ENCODE measurements around the gene IZUMO1.

IZUMO1 gene

DNA sequence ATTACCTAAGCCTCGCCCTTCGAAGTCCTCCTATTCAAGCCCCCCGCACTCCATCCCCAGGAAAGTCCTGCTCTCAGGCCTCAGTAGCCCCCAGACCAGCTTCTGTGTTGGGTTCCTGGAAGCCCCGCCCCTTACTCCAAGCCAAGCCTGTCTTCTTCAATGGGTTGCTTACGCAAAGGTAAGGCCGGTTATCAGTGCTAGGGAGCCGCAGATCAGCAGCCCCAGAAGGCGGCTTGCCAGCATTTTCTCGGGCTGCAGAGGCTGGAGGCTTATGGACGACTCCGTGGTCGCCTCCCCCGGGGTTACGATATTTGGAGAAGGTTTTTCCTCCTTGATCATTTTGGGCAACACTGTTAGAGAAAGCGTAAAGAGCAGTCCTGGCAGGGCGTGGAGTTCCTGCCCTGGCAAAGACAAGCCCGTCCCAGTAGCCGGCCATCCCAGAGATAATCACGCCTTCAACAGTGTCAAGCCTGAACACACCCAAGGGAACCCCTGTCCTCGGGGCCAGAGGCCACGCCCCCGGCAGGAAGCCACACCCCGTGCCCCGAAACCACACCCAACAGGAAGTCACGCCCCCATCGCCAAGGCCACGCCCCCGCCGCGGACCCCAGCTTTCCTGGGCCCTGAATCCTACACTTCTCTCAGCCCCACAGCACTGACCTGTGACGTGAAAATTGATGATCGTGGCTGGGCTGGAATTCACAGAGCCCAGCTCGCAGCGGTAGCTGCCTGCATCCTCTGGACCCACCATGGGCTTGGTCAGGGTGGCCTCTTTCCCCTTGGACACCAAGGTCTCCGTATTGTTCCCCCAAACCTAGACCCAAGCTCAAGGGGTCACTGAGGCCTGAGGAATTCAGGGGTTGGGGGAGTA lies 5.3 kb downstream of the IZUMO1 start:
- no peak for DNase-seq
- Histone ChIP-seq H3K27ac (no peak overlapping the region), H3K4me1 (peaks cover 0 to 25% (median 14%) of the 10 kb centered on the region in 4 donors), H3K27me3 (peaks cover 0 to 11% of the 10 kb centered on the region in 2 donors), H3K9me3 (no peaks in the 10 kb centered on the region), H3K36me3 (no peaks in the 10 kb centered on the region), H3K4me3 (peak overlapping the region in 1 of 2 donors; percentile 8)
- intact Hi-C loops (cut with DNase I; ENCODE audit: low total_unique reads) = loop anchor here (5.0 kb wide), 1 partner anchor 64 kb away; no protein-coding TSS in a partner anchor
- TF ChIP-seq, protein P1, sequence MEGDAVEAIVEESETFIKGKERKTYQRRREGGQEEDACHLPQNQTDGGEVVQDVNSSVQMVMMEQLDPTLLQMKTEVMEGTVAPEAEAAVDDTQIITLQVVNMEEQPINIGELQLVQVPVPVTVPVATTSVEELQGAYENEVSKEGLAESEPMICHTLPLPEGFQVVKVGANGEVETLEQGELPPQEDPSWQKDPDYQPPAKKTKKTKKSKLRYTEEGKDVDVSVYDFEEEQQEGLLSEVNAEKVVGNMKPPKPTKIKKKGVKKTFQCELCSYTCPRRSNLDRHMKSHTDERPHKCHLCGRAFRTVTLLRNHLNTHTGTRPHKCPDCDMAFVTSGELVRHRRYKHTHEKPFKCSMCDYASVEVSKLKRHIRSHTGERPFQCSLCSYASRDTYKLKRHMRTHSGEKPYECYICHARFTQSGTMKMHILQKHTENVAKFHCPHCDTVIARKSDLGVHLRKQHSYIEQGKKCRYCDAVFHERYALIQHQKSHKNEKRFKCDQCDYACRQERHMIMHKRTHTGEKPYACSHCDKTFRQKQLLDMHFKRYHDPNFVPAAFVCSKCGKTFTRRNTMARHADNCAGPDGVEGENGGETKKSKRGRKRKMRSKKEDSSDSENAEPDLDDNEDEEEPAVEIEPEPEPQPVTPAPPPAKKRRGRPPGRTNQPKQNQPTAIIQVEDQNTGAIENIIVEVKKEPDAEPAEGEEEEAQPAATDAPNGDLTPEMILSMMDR (IDR thresholded peaks at IDR 0.05) = no peak

DNA sequence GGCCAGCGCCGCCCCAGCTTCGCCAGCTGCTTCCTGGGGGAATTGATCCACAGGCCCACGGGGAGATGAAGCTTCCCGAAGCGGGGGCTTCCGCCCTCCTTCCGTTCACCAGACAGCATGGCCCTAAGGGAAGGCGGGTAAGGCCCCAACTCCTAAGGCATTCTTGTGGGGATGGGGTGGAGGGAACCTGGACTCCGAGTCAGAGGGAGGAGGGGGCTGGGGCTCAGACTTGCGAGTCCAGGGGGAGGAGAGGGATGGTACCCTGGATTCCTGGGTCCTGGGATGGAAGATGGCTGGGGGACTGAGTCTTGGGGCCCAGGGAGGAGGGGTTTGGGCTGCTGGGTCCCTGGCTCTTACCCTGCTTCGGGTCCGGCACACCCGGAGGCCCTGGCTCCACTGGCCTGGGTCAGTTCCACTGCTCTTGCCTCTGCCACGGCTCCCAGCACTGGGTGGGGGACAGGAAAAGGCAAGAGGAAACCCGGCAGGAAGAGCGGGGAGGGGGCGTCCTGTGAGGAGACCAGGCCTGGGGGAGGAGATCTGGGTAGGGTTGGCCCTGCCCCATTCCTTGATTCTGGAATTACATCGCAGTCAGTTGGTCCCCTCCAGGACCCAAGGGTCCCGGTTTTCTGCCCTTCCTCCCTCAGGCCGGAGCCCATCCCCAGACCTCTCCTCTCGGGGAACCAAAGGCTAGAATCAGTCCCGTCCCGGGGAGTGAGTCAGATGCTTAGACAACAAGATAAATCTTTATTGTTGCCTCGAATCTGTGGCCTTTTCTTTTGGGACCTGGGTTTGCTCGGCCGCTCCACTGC lies 6.3 kb downstream of the IZUMO1 start, which contains the start of gene RASIP1:
RASIP1 (minus strand) TSS at position 447 of the 809 bp plus-strand sequence; CDS start at position 119, 328 bp downstream.
- Histone ChIP-seq H3K4me1 (peaks cover 0 to 25% (median 14%) of the 10 kb centered on the region in 4 donors), H3K4me3 (peak within 1 kb of the TSS; percentile 50 to 66), H3K27ac (peak within 1 kb of the TSS; percentile 34 to 42), H3K9me3 (no peaks in the 10 kb centered on the region), H3K27me3 (peaks cover 0 to 7% of the 10 kb centered on the region in 2 donors), H3K36me3 (no peaks in the 10 kb centered on the region)
- no peak for DNase-seq
- intact Hi-C loops (cut with DNase I; ENCODE audit: low total_unique reads) = loop anchor here (5.0 kb wide), 1 partner anchor 63 kb away; no protein-coding TSS in a partner anchor
- TF ChIP-seq, protein P1 (IDR thresholded peaks at IDR 0.05) = no peak

DNA sequence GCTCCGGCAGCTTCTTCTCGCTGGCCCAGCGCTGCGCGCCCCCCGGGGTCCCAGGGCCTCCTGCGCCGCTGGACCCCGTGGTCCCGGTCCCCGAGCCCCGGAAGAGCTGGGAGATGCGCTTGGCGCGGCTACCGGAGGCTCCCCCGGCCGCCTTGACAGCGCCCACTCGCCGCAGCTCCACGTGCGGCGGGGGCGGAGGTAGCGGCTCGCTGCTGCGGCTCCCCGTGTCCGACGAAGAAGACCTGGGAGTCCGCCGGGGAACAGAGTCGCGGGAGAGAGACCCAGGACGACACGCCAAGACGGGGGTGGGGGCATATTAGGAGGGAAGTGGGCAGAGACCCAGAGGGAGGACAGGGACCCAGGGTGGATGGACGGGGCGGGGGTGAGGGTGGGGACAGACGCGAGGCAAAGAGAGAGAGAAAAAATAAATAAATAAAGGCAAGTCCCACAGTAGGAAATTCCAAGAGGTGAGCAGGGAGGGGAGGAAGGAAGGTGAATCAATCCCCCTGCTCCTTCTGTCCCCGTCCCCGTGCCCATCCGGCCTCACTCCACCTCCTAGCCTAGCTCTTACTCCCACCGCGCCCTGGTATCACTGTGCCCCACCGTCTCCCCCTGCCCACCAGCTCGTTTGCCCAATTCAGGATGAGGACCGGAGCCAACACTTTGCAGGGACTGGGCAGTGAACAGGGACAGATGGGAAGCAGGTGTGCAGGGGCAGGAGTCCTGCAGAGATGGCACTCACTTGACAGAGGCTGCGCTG lies 7.1 kb downstream of the IZUMO1 start:
- Histone ChIP-seq H3K27ac (peak overlapping the region; percentile 34 to 42), H3K4me3 (peak overlapping the region; percentile 50 to 66), H3K4me1 (peaks cover 0 to 25% (median 14%) of the 10 kb centered on the region in 4 donors), H3K36me3 (no peaks in the 10 kb centered on the region), H3K9me3 (no peaks in the 10 kb centered on the region), H3K27me3 (peaks cover 0 to 14% of the 10 kb centered on the region in 2 donors)
- no peak for DNase-seq
- intact Hi-C loops (cut with DNase I; ENCODE audit: low total_unique reads) = loop anchor here (5.0 kb wide), 1 partner anchor 62 kb away; no protein-coding TSS in a partner anchor
- TF ChIP-seq, protein P1 (IDR thresholded peaks at IDR 0.05) = no peak

DNA sequence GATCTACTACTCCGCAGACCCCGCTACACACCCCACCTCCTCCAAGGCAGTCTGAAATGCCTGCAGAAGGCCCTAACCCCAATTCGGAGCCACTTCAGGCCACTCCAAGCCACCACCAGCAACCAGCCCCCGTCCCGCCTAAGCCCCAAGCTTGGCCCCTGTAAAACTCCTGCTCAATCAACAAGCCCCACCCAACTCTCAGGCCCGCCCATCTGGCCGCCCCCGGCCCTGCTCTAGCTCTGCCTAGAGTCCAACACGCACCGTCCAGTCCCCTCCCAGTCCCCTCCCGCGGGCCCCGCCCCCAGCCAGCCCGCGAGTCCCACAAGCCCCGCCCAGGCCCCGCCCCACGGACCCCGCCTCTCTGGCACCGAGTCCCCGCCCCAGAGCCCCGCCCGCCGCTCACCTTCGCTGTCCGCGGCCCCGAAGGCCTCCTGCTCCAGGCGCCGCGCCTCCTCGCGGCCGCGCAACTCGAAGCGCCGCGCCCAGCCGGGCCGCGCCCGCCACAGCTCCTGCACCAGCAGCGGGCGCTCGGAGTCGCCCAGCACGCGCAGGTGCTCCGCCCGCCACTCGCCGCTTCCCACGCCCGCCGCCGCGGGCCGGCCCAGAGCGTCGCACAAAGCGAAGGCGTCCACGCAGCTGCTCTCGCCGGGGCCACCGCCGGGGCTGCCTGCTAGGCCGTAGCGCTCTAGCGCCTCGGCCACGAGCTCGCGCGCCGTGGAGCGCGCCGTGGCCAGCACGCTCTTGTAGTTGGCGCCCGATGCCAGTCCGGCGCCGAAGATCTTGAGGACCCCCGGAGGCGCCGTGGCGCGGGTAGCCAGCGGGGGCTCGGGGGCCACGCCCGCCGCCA lies 7.9 kb downstream of the IZUMO1 start:
- H3K27ac ChIP-seq = peak overlapping the region; percentile 34 to 42

More for the DNA sequence above, 7.9 kb downstream of the IZUMO1 start:
- intact Hi-C loops (cut with DNase I; ENCODE audit: low total_unique reads) = no loop called here
- Histone ChIP-seq H3K4me1 (peaks cover 0 to 25% (median 14%) of the 10 kb centered on the region in 4 donors), H3K27me3 (peaks cover 0 to 15% of the 10 kb centered on the region in 2 donors), H3K4me3 (peak overlapping the region; percentile 50 to 66), H3K36me3 (no peaks in the 10 kb centered on the region), H3K9me3 (no peaks in the 10 kb centered on the region)
- TF ChIP-seq, protein P1 (IDR thresholded peaks at IDR 0.05) = peak; percentile 15 to 36
- peak; percentile 83 to 91 for DNase-seq

Data from tibial artery (tissue), 4 donors.